NCI-H345 treated with DMSO at 0.1 percent for 48 hours (cell line): ENCODE data around the gene CACNA1H.

Experiments
- DNase-seq: peaks from one replicate; lab custom pipeline; 2025; ENCODE audit not compliant: unreplicated experiment; lab: John Stamatoyannopoulos, UW

CACNA1H gene

GRCh38 chr16:1171001-1171400 is 18.1 kb downstream of the CACNA1H start:
- DNase-seq = no peak

DNA sequence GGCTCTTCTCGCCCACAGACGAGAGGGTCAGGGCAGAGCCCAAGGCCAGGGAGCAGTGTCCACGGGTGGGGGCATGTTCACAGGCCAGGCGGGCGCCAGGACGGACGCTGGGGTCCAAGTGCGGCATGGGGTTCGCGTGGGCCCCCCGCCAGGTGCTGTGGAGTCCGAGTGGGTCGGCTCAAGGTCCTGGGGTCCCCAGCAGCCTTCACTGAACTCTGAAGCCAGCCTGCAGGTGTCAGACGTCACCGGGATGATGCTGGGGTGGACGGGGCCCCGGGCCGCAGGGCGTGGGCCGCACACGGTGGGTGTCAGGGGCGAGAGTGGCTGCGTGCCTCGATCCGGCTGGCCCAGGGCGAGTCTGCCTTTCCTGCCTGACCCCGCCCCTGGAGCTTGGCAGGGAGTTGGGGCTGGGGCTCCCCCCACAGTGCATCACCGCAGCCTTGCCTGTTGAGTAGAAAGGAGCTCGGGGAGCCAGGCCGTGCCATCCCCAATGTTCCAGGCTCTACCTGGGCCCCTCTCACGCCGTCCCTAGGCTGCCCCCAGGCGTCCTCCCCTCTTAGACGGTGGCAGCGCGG is 19.0 kb downstream of the CACNA1H start:
- no peak for DNase-seq

DNA sequence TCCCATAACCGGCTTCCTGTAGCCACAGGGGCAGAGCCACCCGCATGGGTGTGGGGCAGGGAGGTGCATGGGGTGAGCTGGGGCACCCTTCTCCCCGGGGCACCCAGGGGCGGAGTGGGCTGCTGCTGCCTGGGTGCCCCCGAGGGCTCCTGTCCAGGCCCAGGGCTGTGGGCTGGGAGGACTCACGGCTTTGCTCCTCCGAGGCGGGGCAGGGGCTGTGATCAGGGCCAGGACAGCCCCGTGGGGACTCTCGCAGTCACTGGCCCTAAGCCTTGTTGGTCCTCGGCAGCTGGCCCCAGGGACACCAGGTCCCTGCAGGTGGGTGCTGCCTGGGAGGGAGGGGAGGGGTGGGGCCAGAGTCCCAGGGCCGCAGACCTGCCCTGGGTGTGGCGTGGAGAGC is 19.7 kb downstream of the CACNA1H start:
- no peak for DNase-seq

DNA sequence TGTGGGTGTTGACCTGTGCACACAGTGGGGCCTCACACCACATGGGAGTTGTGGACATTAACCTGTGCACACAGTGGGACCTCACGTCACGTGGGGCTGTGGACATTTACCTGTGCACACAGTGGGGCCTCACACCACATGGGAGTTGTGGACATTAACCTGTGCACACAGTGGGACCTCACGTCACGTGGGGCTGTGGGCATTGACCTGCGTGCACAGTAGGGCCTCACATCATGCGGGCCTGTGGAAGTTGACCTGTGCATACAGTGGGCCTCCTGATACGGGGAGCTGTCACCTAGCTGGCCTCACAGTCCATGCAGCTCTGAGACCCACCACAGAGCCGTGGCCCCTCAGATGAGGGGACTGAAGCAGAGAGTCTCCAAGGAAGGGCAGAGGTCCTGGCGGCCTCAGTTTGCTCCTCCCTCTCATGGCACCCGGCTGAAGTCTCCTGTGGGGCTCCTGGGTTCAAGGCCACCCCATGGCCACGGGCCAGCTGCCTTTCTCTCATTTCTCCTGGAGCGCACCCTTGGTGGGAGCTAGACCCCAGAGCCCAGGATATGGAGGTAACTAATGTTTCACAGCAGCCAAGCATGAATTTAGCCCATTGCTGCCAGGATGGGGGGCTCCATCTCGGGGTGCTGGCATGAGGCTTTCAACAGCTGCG is 21.0 kb downstream of the CACNA1H start:
- DNase-seq = no peak

DNA sequence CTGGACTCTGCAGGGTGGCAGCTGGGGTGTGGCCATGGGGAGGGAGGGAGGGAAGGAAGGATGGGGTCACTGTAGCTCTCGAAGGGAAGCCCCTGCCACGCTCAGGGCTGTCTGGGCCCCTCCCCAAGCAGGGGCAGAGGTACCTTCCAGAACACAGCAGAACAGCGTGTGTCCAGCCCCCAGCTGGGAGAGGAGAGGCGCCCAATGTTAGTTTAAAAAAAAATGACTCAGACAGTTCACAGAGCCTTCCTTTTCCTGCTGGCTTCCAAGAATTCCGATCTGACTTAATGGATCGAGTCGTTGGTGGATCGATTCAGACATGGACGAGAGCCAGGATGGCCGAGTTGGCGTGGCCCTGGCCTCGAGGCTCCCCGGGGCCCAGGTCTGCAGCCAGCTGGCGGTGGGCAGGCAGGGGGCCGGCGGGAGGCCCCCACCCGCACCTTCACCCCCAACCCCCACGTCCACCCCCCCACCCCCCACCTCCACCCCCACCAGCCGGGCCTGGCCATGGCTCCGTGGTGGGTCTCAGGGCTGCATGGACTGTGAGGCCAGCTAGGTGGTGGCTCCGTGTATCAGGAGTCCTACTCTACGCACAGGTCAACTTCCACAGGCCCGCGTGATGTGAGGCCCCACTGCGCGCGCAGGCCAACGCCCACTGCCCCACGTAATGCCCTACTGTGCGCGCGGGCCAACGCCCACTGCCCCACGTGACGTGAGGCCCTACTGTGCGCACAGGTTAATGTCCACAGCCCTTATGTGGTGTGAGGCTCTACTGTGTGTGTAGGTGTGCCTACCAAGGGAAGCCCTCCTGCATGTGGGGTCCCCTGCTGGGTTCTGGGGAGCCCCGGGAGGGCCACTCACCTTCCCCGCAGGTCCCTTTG is 21.8 kb downstream of the CACNA1H start:
- DNase-seq = no peak

GRCh38 chr16:1175566-1176279 is 22.8 kb downstream of the CACNA1H start:
- no peak for DNase-seq

GRCh38 chr16:1176280-1176897 is 23.5 kb downstream of the CACNA1H start:
- DNase-seq = no peak

DNA sequence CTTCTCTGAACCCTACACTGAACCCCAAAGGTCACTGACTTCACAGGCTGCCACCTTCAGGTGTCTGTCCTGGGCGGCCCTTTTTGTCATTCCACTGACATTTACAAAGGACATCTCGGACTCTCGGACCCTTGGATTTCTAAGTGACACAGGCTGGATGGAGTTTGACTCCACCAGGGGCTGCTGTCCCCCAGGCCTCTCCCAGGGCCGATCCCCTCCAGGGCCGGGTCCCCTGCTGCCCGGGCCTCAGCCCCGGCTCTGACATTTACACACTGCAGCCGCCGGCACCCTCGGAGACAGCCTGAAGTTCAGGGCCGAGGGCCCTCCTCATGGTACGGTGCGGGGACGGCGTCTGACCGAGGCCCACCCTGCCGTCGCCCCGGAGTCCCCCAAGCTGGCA is 24.1 kb downstream of the CACNA1H start:
- DNase-seq = no peak

DNA sequence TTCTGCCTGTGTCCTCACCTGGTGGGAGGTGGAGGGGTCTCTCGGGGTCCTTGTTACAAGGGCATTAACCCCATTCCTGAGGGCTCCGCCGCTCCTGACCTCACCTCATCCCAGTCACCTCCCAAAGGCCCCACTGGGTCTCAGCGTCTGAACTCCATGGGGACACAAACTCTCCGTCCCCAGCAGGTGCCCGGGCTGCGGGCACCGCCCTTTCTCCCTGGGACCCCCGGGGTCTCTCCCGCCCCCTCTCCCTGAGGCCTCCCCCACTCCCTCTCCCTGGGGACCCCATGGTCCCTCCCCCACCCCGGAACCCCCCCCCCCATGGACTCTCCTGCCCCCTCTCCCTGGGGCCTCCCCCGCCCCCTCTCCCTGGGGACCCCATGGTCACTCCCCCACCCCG is 24.8 kb downstream of the CACNA1H start:
- no peak for DNase-seq

- DNase-seq = no peak
Measured at GRCh38 chr16:1178295-1178910, 25.5 kb downstream of the CACNA1H start.

GRCh38 chr16:1180549-1181403 is 27.9 kb downstream of the CACNA1H start:
- DNase-seq = no peak

- DNase-seq = no peak
Measured at GRCh38 chr16:1181404-1182315, 28.8 kb downstream of the CACNA1H start.

DNA sequence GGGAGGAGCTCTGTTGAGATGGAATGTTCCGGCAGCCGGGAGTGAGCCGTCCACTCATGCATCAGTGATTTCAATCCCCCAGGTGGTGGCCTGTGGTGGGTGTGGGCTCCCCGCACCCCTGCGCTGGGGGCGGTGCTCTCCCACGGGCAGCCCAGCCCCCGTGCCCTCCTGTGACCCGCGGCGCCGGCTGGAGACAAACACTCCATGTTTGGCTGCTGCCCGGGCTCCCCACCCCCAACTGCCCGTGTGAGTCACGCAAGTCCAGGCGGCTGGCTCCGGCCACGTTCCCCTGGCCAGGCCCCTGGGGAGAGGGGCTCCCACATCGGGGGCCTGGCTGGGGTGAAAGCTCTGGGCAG is 29.4 kb downstream of the CACNA1H start:
- no peak for DNase-seq

DNA sequence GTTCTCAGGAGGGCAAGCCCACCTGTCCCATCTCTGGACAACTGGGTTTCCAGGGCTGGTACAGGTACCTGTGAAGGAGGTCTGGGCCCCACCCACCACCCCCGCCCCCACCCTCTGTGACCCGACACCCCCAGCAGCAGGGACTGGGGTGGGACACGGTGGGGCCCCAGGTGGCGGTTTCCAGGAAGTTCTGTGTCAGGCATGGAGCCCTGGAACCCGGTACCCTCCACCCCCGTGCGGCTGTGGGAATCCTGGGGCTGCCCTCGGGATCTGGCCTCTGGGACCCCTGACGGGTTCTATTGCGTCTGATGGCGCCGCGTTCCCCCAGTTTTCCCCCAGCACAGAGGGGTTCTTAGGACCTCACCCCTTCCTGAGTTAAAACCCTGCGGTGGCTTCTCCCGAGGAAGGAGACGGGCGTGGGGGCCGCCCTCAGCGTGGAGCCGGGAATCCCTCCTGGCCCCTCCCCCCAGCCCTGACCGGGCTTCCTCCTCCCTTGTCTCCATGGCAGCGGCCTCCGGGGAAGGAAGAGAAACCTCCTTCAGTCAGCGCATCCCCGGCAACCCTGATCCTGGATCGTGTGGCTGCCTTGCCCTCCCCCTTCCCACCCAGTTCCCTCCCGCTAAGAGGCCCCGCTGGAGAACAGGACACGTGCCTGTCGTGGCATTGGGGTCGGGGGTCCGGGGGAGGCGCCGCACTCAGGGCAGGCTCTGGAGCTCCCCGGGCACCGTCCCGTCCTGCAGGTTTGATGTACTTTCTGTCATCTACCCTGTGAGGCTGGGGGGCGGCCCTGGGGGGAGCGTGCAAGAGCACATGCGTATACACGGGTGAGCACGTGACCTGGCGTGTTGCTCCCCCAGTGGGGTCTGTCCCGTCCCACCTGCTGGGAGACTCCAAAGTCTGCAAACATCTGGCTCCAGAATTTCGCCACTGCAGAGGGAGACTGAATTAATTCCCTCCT is 30.3 kb downstream of the CACNA1H start:
- DNase-seq = no peak

DNA sequence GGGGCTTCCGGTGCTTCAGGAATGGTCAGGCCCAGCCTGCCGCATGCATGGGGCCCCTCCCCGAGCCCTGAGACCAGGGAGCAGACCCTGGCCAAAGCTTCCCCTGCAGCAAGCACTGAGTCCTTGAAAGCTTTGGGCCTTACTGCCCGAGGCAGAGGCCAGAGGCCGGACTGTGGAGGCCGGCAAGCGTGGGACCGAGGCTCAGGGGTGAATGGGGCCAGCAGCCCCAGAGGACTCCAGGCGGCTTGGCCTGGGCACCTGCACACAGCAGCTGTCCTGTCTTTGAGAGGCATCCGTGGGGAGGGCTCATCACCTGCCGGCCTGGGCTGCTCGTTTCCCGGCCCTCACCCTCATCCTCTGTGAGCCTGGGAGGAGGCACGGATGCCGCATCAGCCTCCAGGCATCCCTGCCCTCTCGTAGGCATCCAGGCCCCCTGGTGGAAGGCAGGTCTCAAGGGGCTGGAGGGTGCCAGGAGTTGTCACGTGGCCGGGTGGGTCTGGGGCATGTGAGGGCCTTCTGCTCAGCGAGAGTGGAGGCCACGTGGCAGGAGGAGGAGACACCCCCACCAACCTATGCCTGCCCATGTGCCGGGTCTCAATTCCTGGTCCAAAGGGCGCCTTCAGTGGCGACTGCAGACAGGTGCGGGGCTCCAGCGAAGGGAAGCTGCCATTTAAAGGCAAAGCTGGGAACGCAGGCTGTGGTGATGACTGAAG is 31.4 kb downstream of the CACNA1H start:
- no peak for DNase-seq

GRCh38 chr16:1184980-1185379 is 32.1 kb downstream of the CACNA1H start:
- no peak for DNase-seq
